Astrocyte of the spinal cord (primary cell): ENCODE measurements around the gene LUZP2.

Experiments used
- DNase-seq: peaks from one replicate; pipeline ENCODE4 v3.0.0; 2011; ENCODE audit warnings: low read depth, low spot score
- H3K4me3 ChIP-seq: 2 replicates; pipeline ENCODE4 v1.5.1; 2011; ENCODE audit warnings: low read depth, mild to moderate bottlenecking, low read length, moderate library complexity
- in situ Hi-C: cut with HindIII; loops from 2 replicates; pipeline ENCODE4 v1.10.0; 2017; ENCODE audit warnings: low sequenced_read_pairs
- TF ChIP-seq, protein P1 (sequence below): IDR thresholded peaks from 2 replicates; pipeline ENCODE4 v1.5.1; 2012; ENCODE audit warnings: low read depth, mild to moderate bottlenecking, low read length, inconsistent platforms

LUZP2 gene

DNA sequence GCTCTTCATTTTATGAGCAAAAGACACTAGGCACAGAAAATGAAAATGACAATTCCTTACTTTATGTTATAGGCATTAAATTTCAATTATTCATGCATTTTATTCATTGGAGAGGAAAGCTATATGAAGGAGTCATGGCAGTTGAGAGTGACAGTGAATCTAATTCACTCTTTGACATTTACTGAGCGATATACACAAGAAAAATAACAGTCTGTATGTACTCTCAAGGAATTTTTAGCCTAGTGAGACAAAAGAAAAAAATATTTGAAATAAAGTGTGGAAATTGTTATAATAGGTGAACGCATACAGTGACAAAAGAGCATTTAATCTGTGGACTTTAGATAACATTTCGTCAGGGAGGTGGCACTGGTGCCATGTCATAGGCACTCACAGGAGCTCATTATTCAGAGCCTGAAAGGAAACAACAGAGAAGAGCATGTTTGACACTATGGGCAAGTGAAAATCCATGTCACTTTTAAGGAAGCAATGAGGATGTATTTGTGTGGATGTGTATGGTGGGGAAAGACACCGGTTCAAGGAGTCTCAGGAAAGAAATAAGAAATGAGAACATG is 323.1 kb downstream of the LUZP2 start:
- in situ Hi-C loops = no loop called here
- DNase-seq = no peak
- H3K4me3 ChIP-seq = no peak overlapping the region
- TF ChIP-seq, protein P1, sequence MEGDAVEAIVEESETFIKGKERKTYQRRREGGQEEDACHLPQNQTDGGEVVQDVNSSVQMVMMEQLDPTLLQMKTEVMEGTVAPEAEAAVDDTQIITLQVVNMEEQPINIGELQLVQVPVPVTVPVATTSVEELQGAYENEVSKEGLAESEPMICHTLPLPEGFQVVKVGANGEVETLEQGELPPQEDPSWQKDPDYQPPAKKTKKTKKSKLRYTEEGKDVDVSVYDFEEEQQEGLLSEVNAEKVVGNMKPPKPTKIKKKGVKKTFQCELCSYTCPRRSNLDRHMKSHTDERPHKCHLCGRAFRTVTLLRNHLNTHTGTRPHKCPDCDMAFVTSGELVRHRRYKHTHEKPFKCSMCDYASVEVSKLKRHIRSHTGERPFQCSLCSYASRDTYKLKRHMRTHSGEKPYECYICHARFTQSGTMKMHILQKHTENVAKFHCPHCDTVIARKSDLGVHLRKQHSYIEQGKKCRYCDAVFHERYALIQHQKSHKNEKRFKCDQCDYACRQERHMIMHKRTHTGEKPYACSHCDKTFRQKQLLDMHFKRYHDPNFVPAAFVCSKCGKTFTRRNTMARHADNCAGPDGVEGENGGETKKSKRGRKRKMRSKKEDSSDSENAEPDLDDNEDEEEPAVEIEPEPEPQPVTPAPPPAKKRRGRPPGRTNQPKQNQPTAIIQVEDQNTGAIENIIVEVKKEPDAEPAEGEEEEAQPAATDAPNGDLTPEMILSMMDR = no peak

DNA sequence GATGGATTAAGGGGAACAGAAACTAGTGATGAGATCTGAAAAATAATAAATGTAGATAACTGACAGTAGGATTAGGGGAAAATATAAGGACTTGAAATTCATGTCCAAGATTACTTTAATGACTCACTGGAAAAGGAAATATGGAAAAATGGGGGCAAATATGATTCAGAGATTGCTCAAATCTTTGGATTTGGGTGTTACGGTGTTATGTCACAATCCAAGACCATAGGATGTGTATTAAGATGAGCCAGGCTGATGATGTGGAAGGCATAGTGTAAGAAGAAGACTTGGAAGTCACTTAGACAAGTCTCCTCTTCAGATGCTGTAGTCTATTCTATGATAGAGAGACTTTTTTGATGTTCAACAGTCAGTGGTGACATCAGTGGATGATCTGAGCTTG is 323.7 kb downstream of the LUZP2 start:
- DNase-seq = no peak
- TF ChIP-seq, protein P1 = no peak
- no peak overlapping the region for H3K4me3 ChIP-seq
- in situ Hi-C loops = no loop called here

DNA sequence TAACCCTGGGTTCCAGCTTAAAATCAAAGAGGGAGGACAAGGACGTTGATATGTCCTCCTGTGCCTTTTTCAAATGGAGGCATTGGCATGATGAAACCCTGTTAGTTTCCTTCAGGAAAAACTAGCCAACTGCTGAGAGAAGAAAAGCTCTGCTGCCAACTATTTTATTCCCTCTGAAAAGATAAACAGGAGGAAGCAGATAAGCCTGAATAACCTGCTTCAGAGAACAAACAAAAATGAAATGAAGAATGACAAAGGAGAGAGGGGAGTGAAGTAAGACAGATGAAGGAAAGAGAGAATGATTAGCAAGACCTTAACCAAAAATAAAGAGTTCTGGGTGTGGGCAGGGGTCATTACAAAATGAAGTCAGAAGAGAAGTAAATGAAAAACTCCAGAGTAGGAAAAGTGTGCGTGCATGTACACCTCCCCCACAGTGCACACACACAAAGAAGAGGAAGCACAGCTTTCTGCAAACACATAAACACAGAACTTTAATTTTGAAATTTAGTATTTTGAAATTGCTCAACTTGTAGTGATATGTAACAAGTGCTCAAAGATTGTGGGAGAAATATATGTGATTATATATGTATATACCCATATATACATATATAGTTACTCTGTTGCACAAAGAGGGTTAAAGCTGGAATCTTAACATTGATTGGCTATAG is 332.2 kb downstream of the LUZP2 start:
- no peak for DNase-seq
- no peak overlapping the region for H3K4me3 ChIP-seq
- in situ Hi-C loops = no loop called here
- TF ChIP-seq, protein P1 = no peak

DNA sequence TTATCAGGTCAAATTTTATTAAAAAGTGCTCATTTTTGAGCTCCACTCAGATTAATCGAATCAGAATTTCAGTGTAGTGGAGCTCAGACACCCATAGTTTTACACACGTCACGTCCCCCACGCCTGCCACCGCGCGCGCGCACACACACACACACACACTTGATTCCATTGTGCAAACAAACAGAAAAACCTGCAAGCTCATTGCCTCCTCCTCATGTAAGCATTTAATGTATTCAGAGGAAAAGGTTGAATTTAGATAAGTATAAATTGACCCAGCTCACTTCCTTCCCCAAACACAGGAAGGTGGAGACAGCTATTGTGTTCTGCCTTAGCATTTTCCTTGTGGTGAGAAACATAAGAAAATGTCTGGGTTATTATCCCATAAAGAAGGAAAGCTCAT is 336.7 kb downstream of the LUZP2 start:
- no peak overlapping the region for H3K4me3 ChIP-seq
- DNase-seq = no peak
- in situ Hi-C loops = no loop called here
- TF ChIP-seq, protein P1 = no peak

DNA sequence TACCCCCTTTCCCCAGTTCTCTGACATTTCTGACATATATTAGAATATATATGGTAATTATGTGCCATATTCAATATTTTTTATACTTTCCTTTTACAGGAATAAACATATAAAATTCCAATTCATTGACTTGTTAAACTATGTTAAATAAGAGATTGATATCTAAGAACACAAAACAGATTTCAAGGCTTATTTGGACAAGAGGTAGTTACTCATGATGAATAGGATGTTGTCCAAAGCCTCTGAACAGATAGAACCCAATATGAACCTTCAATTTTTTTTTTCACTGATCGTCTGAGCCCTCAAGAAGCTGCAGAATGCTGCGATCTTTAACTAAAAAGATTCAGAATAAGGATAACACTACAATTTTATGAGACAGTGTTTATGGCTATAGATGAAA is 340.3 kb downstream of the LUZP2 start:
- no peak for DNase-seq
- TF ChIP-seq, protein P1 = no peak
- no peak overlapping the region for H3K4me3 ChIP-seq
- in situ Hi-C loops = no loop called here

DNA sequence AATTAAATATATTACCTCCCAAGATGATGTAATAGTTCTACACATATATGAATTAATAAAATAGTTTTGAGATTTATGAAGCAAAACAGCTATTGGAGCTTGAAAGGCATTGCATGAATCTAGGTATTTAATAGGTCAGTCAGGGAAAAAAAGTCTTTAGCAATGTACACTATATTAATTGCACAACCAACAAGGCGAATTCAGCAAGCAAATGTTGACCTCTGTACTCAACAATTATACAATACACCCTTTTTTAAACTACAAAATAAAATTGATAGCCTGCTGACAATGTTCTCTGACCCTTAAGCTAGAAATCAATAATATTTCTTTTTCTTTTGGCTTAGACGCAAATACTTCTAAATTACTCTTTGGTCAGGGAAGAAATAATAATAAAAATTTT is 345.5 kb downstream of the LUZP2 start:
- TF ChIP-seq, protein P1 = no peak
- in situ Hi-C loops = no loop called here
- no peak overlapping the region for H3K4me3 ChIP-seq
- DNase-seq = no peak
